IMR-90 (cell line): ENCODE data around the gene TANC2. TPM values are rescaled to one million over a fixed set of nuclear protein-coding genes. Genes with fewer than 3 reads are reported as not detected.

Source experiments
- ATAC-seq: fragments of 200-7000 bp; cut with Tn5 transposase; 2 replicates; pipeline ENCODE4 v1.9.1; 2020; ENCODE audit warnings: low read depth, mild to moderate bottlenecking, moderate library complexity
- BruUV-seq: library from RNA; stranded (reverse); fragments of 400-500 nt; replicated peaks from 2 replicates; lab custom pipeline; 2021; lab: Mats Ljungman, UMichigan
- CTCF ChIA-PET: fragments of 300-600 bp; formaldehyde crosslinking; extraction: SDS; loops from one replicate; lab custom pipeline; 2021; ENCODE audit warnings: antibody characterized with exemption; lab: Yijun Ruan, JAX
- POLR2A ChIA-PET: fragments of 300-600 bp; sonication (Branson Sonifier 250); formaldehyde crosslinking; loops from one replicate; lab custom pipeline; 2022; ENCODE audit warnings: antibody characterized with exemption; ENCODE audit not compliant: unreplicated experiment; lab: Charles Lee
- DNase-seq: peaks from one replicate; pipeline ENCODE4 v3.0.0; 2013
- H2AFZ ChIP-seq: replicated peaks from 2 replicates; pipeline ENCODE3; 2013; ENCODE audit warnings: low read length, mild to moderate bottlenecking; ENCODE audit not compliant: poor library complexity
- H2AK5ac ChIP-seq: 2 replicates; pipeline ENCODE4 v1.6.1; 2013; ENCODE audit warnings: low read depth, low read length, inconsistent platforms
- H2AK9ac ChIP-seq: replicated peaks from 2 replicates; pipeline ENCODE3; 2013; ENCODE audit warnings: mild to moderate bottlenecking, low read depth, low read length, moderate library complexity; ENCODE audit not compliant: poor library complexity
- H2BK120ac ChIP-seq: 2 replicates; pipeline ENCODE4 v1.6.1; 2013; ENCODE audit warnings: low read depth, low read length, inconsistent platforms
- H2BK15ac ChIP-seq: 3 replicates; pipeline ENCODE4 v1.6.1; 2013; ENCODE audit warnings: low read depth, low read length, inconsistent platforms
- H2BK20ac ChIP-seq: 2 replicates; pipeline ENCODE4 v1.6.1; 2013; ENCODE audit warnings: low read depth, mild to moderate bottlenecking, inconsistent platforms, low read length, moderate library complexity
- H2BK5ac ChIP-seq: 2 replicates; pipeline ENCODE4 v1.6.1; 2013; ENCODE audit warnings: mild to moderate bottlenecking, low read depth, low read length, inconsistent platforms; ENCODE audit not compliant: poor library complexity, severe bottlenecking
- H3K14ac ChIP-seq: replicated peaks from 2 replicates; pipeline ENCODE4 v1.6.1; 2013; ENCODE audit warnings: low read depth, low read length, inconsistent platforms
- H3K18ac ChIP-seq: 2 replicates; pipeline ENCODE4 v1.6.1; 2013; ENCODE audit warnings: low read depth, low read length, control low read depth
- H3K23ac ChIP-seq: 2 replicates; pipeline ENCODE4 v1.6.1; 2013; ENCODE audit warnings: low read depth, low read length, inconsistent platforms
- H3K27ac ChIP-seq: 2 replicates; pipeline ENCODE4 v1.5.1; 2013; ENCODE audit warnings: mild to moderate bottlenecking, control low read depth, low read length; ENCODE audit not compliant: insufficient read depth
- H3K27me3 ChIP-seq: 2 replicates; pipeline ENCODE4 v1.6.1; 2013; ENCODE audit warnings: low read length; ENCODE audit not compliant: control insufficient read depth, insufficient read depth
- H3K36me3 ChIP-seq: 2 replicates; pipeline ENCODE4 v1.6.1; 2013; ENCODE audit warnings: low read length, mixed read lengths; ENCODE audit not compliant: control insufficient read depth, insufficient read depth
- H3K4ac ChIP-seq: 2 replicates; pipeline ENCODE4 v1.6.1; 2013; ENCODE audit warnings: low read depth, low read length, inconsistent platforms
- H3K4me1 ChIP-seq: 2 replicates; pipeline ENCODE4 v1.6.1; 2013; ENCODE audit warnings: low read length, mixed read lengths; ENCODE audit not compliant: control insufficient read depth, insufficient read depth
- H3K4me2 ChIP-seq: 2 replicates; pipeline ENCODE4 v1.6.1; 2013; ENCODE audit warnings: low read depth, mild to moderate bottlenecking, control low read depth, low read length, moderate library complexity
- H3K4me3 ChIP-seq: 2 replicates; pipeline ENCODE4 v1.5.1; 2013; ENCODE audit warnings: low read depth, mild to moderate bottlenecking, control low read depth, low read length, moderate library complexity; ENCODE audit not compliant: insufficient read depth
- H3K56ac ChIP-seq: 2 replicates; pipeline ENCODE4 v1.6.1; 2013; ENCODE audit warnings: low read length, inconsistent platforms; ENCODE audit not compliant: insufficient read depth; ENCODE audit errors: extremely low read depth
- H3K79me1 ChIP-seq, 2 experiments: 2 replicates each; pipeline ENCODE4 v1.6.1; 2013; ENCODE audit warnings: low read length in 2 of 2, inconsistent platforms in 1 of 2, low read depth in 1 of 2
- H3K9ac ChIP-seq: 2 replicates; pipeline ENCODE4 v1.6.1; 2013; ENCODE audit warnings: low read depth, low read length, control low read depth
- H3K9me1 ChIP-seq: 2 replicates; pipeline ENCODE4 v1.6.1; 2013; ENCODE audit warnings: low read length, inconsistent platforms; ENCODE audit not compliant: insufficient read depth
- H3K9me3 ChIP-seq: 2 replicates; pipeline ENCODE4 v1.6.1; 2013; ENCODE audit warnings: low read length; ENCODE audit not compliant: control insufficient read depth, insufficient read depth
- H4K20me1 ChIP-seq: 2 replicates; pipeline ENCODE4 v1.6.1; 2013; ENCODE audit warnings: low read length, inconsistent platforms; ENCODE audit not compliant: insufficient read depth
- H4K5ac ChIP-seq: 2 replicates; pipeline ENCODE4 v1.6.1; 2013; ENCODE audit warnings: mild to moderate bottlenecking, low read depth, low read length, control low read depth
- H4K8ac ChIP-seq, 2 experiments: 2 replicates each; pipeline ENCODE4 v1.6.1; 2013; ENCODE audit warnings: low read depth in 2 of 2, low read length in 2 of 2, control low read depth in 1 of 2, inconsistent platforms in 1 of 2
- H4K91ac ChIP-seq: 2 replicates; pipeline ENCODE4 v1.6.1; 2013; ENCODE audit warnings: low read depth, low read length, inconsistent platforms; ENCODE audit not compliant: insufficient read depth
- BHLHE40 ChIP-seq: fragments of 150-350 bp; IDR thresholded peaks from 2 replicates; pipeline ENCODE4 v1.6.1; 2016; ENCODE audit warnings: mild to moderate bottlenecking, low read depth, low read length
- CEBPB ChIP-seq: IDR thresholded peaks from 2 replicates; pipeline ENCODE4 v1.6.1; 2012; ENCODE audit warnings: low read depth, low read length, improper control_type of control experiment
- CHD1 ChIP-seq: IDR thresholded peaks from 2 replicates; pipeline ENCODE4 v1.6.1; 2012; ENCODE audit warnings: low read depth, low read length, improper control_type of control experiment
- ELK1 ChIP-seq: fragments of 150-350 bp; IDR thresholded peaks from 2 replicates; pipeline ENCODE4 v1.6.1; 2016; ENCODE audit warnings: low read depth, mild to moderate bottlenecking, low read length, moderate library complexity, borderline replicate concordance
- FOS ChIP-seq: fragments of 150-350 bp; IDR thresholded peaks from 2 replicates; pipeline ENCODE4 v1.6.1; 2016; ENCODE audit warnings: low read depth, low read length
- MAFK ChIP-seq: IDR thresholded peaks from 2 replicates; pipeline ENCODE4 v1.6.1; 2012; ENCODE audit warnings: low read depth, low read length, improper control_type of control experiment
- MAZ ChIP-seq: IDR thresholded peaks from 2 replicates; pipeline ENCODE4 v1.6.1; 2012; ENCODE audit warnings: low read depth, mild to moderate bottlenecking, low read length, improper control_type of control experiment, moderate library complexity, borderline replicate concordance
- MXI1 ChIP-seq: IDR thresholded peaks from 2 replicates; pipeline ENCODE4 v1.6.1; 2012; ENCODE audit warnings: low read depth, mild to moderate bottlenecking, low read length, moderate library complexity, borderline replicate concordance
- NFE2L2 ChIP-seq: fragments of 150-350 bp; IDR thresholded peaks from 2 replicates; pipeline ENCODE4 v1.6.1; 2016; ENCODE audit warnings: low read depth, mild to moderate bottlenecking, low read length
- POLR2A ChIP-seq: IDR thresholded peaks from 2 replicates; pipeline ENCODE4 v1.6.1; 2012; ENCODE audit warnings: mild to moderate bottlenecking, low read depth, low read length
- RAD21 ChIP-seq: IDR thresholded peaks from 2 replicates; pipeline ENCODE4 v1.6.1; 2012; ENCODE audit warnings: low read length, improper control_type of control experiment
- RCOR1 ChIP-seq: IDR thresholded peaks from 2 replicates; pipeline ENCODE4 v1.6.1; 2012; ENCODE audit warnings: mild to moderate bottlenecking, low read length, improper control_type of control experiment; ENCODE audit not compliant: insufficient replicate concordance
- RFX5 ChIP-seq: IDR thresholded peaks from 2 replicates; pipeline ENCODE4 v1.8.0; 2012; ENCODE audit warnings: low read depth, mild to moderate bottlenecking, low read length, moderate library complexity
- SMC3 ChIP-seq: fragments of 150-350 bp; IDR thresholded peaks from 2 replicates; pipeline ENCODE4 v1.6.1; 2016; ENCODE audit warnings: low read depth, mild to moderate bottlenecking, antibody characterized with exemption, low read length, moderate library complexity
- USF2 ChIP-seq: fragments of 150-350 bp; IDR thresholded peaks from 2 replicates; pipeline ENCODE4 v1.6.1; 2017; ENCODE audit warnings: mild to moderate bottlenecking, antibody characterized with exemption, low read length, low read depth
- WGBS, 2 experiments: methylation state at CpG; one replicate each; pipeline versions ENCODE4 v1.1.5 to v1.1.7; 2013; ENCODE audit warnings: missing lambda C conversion rate in 2 of 2; ENCODE audit not compliant: insufficient read length in 1 of 2; ENCODE audit errors: extremely low coverage in 2 of 2; 5-methylcytosine and 5-hydroxymethylcytosine counted together
- dilution Hi-C: fragments of 300-500 bp; cut with HindIII; formaldehyde crosslinking; loops from one replicate; pipeline ENCODE4 v1.14.3; 2018; ENCODE audit warnings: low sequenced_read_pairs; ENCODE audit not compliant: unreplicated experiment
- in situ Hi-C: fragments of 300-500 bp; cut with MboI; formaldehyde crosslinking; loops from 3 replicates; pipeline ENCODE4 v1.14.3; 2019; ENCODE audit warnings: low sequenced_read_pairs, inconsistent platforms, mixed read lengths
- intact Hi-C: fragments of 100-400 bp; cut with micrococcal nuclease; formaldehyde crosslinking; loops from 2 replicates; pipeline ENCODE4 v1.10.0; 2022
- polyA plus RNA-seq, 3 experiments: library from polyadenylated mRNA; depleted of rRNA; stranded (reverse); fragments of >200 nt; gene quantifications; 2 replicates each; pipeline ENCODE4 v1.2.3, GENCODE V29; 2012; ENCODE audit warnings: low replicate concordance in 1 of 3
- total RNA-seq: library from RNA; depleted of rRNA; stranded (reverse); fragments of >200 nt; gene quantifications from 2 replicates; pipeline ENCODE4 v1.2.3, GENCODE V29; 2012
- TF ChIP-seq, protein P1 (sequence below): conservative IDR thresholded peaks from 2 replicates; pipeline ENCODE4 v1.5.1; 2012; ENCODE audit warnings: mild to moderate bottlenecking, low read depth, low read length, improper control_type of control experiment

TANC2 gene
- total and polyA plus RNA-seq, 2 of the 4 experiments (the other 2 are of a cell fraction): 20.6 to 41.4 TPM

GRCh38 chr17:62995377-62995885 is 29.4 kb downstream of the TANC2 start:
- Histone ChIP-seq H3K79me1 (peaks cover 30 to 65% of the 10 kb centered on the region in 2 experiments), H4K5ac (no peak overlapping the region), H4K8ac (no peak overlapping the region), H4K91ac (no peak overlapping the region), H3K4ac (no peak overlapping the region), H3K27me3 (no peaks in the 10 kb centered on the region), H2AK9ac (no peak overlapping the region), H2BK120ac (no peak overlapping the region), H2AFZ (no peak overlapping the region), H2BK20ac (no peak overlapping the region), H3K4me1 (no peaks in the 10 kb centered on the region), H2AK5ac (no peak overlapping the region), H3K9me1 (0 out of 2 replicates have a peak, but pooled peaks cover 3% of the 10 kb centered on the region), H3K18ac (no peak overlapping the region), H2BK5ac (no peak overlapping the region), H3K9me3 (no peaks in the 10 kb centered on the region), H3K14ac (no peak overlapping the region), H3K4me3 (no peak overlapping the region), H2BK15ac (no peak overlapping the region), H3K23ac (no peak overlapping the region), H3K36me3 (no peaks in the 10 kb centered on the region), H3K4me2 (no peak overlapping the region), H3K9ac (no peak overlapping the region), H3K27ac (no peak overlapping the region), H3K56ac (no peak overlapping the region), H4K20me1 (peaks cover 64% of the 10 kb centered on the region)
- ATAC-seq (peak; percentile 62), DNase-seq (peak; percentile 43)
- CTCF ChIA-PET: interaction anchor here (0.6 to 1.2 kb wide), 6 partner anchors 11 to 412 kb away, joined by 3 to 5 read pairs (median 3); no protein-coding TSS in a partner anchor
- intact Hi-C loops (no loop called here), in situ Hi-C loops (no loop called here), dilution Hi-C loops (no loop called here)
- TF ChIP-seq BHLHE40 (no peak), USF2 (no peak), RFX5 (no peak), NFE2L2 (no peak), POLR2A (no peak), FOS (no peak), RCOR1 (no peak), ELK1 (no peak), MAFK (no peak), MAZ (no peak), CEBPB (no peak), MXI1 (no peak), RAD21 (peak; percentile 62), SMC3 (peak; percentile 37), CHD1 (no peak)
- TF ChIP-seq, protein P1, sequence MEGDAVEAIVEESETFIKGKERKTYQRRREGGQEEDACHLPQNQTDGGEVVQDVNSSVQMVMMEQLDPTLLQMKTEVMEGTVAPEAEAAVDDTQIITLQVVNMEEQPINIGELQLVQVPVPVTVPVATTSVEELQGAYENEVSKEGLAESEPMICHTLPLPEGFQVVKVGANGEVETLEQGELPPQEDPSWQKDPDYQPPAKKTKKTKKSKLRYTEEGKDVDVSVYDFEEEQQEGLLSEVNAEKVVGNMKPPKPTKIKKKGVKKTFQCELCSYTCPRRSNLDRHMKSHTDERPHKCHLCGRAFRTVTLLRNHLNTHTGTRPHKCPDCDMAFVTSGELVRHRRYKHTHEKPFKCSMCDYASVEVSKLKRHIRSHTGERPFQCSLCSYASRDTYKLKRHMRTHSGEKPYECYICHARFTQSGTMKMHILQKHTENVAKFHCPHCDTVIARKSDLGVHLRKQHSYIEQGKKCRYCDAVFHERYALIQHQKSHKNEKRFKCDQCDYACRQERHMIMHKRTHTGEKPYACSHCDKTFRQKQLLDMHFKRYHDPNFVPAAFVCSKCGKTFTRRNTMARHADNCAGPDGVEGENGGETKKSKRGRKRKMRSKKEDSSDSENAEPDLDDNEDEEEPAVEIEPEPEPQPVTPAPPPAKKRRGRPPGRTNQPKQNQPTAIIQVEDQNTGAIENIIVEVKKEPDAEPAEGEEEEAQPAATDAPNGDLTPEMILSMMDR: peak; percentile 52
- no TSS peak for BruUV-seq
- WGBS, 2 experiments: no CpG with 5 or more reads among the region's 3 CpGs
- POLR2A ChIA-PET: no interaction called here
